Ishikawa (cell line): ENCODE measurements around the gene MYO5B.
A peak's percentile ranks its signal among the peaks of the same experiment; 100 is the strongest.

Experiments used
- CEBPB ChIP-seq: IDR thresholded peaks from 2 replicates; pipeline ENCODE4 v1.6.1; 2012
- CREB1 ChIP-seq: IDR thresholded peaks from 2 replicates; pipeline ENCODE4 v1.6.1; 2012; ENCODE audit warnings: low read depth
- EGR1 ChIP-seq: IDR thresholded peaks from 2 replicates; pipeline ENCODE4 v1.6.1; 2012
- EP300 ChIP-seq: IDR thresholded peaks from 2 replicates; pipeline ENCODE4 v1.6.1; 2012; ENCODE audit warnings: borderline replicate concordance
- FOXM1 ChIP-seq: IDR thresholded peaks from 2 replicates; pipeline ENCODE4 v1.6.1; 2012; ENCODE audit warnings: low read depth, borderline replicate concordance
- MAX ChIP-seq: IDR thresholded peaks from 2 replicates; pipeline ENCODE4 v1.6.1; 2012
- NFIC ChIP-seq: IDR thresholded peaks from 2 replicates; pipeline ENCODE4 v1.6.1; 2012
- RAD21 ChIP-seq: IDR thresholded peaks from 2 replicates; pipeline ENCODE4 v1.6.1; 2012; ENCODE audit warnings: low read depth
- REST ChIP-seq: IDR thresholded peaks from 2 replicates; pipeline ENCODE4 v1.6.1; 2012; ENCODE audit warnings: low read depth, mild to moderate bottlenecking
- TAF1 ChIP-seq: IDR thresholded peaks from 2 replicates; pipeline ENCODE4 v1.6.1; 2012; ENCODE audit warnings: low read depth, mild to moderate bottlenecking
- TCF12 ChIP-seq: IDR thresholded peaks from 2 replicates; pipeline ENCODE4 v1.6.1; 2012; ENCODE audit warnings: low read depth
- TEAD4 ChIP-seq: IDR thresholded peaks from 2 replicates; pipeline ENCODE4 v1.6.1; 2012
- USF1 ChIP-seq: IDR thresholded peaks from 2 replicates; pipeline ENCODE4 v1.6.1; 2012
- YY1 ChIP-seq: IDR thresholded peaks from 2 replicates; pipeline ENCODE4 v1.6.1; 2012; ENCODE audit warnings: low read depth
- ZBTB7A ChIP-seq: IDR thresholded peaks from 2 replicates; pipeline ENCODE4 v1.6.1; 2012; ENCODE audit warnings: low read depth

Gene MYO5B

GRCh38 chr18:49848115-49848514, 346.8 kb downstream of the MYO5B start:
- TF ChIP-seq EP300 (no peak), USF1 (no peak), ZBTB7A (no peak), YY1 (no peak), TAF1 (no peak), CEBPB (no peak), TCF12 (no peak), REST (no peak), FOXM1 (no peak), TEAD4 (no peak), MAX (no peak), CREB1 (no peak), EGR1 (no peak), RAD21 (no peak), NFIC (no peak)

GRCh38 chr18:49847524-49847923, 347.4 kb downstream of the MYO5B start:
- TF ChIP-seq REST (no peak), TCF12 (no peak), MAX (no peak), EP300 (no peak), NFIC (no peak), USF1 (no peak), FOXM1 (no peak), YY1 (no peak), RAD21 (no peak), EGR1 (no peak), ZBTB7A (no peak), TEAD4 (no peak)

- TF ChIP-seq RAD21 (no peak), MAX (no peak), REST (0 out of 2 replicates have a peak, but pooled peaks have one; percentile 45)
These were observed 348.1 kb downstream of the MYO5B start for GRCh38 chr18:49846718-49847470.

- 0 out of 2 replicates have a peak, but pooled peaks have one; percentile 9 for TF ChIP-seq USF1
- no peak for TF ChIP-seq RAD21
These were observed 348.6 kb downstream of the MYO5B start for GRCh38 chr18:49846361-49846662.
